NCI-H69 (cell line): Measurements from ENCODE around the gene TTR.

Experiments used
- DNase-seq: peaks from one replicate; lab custom pipeline; 2025; lab: John Stamatoyannopoulos, UW

TTR gene

DNA sequence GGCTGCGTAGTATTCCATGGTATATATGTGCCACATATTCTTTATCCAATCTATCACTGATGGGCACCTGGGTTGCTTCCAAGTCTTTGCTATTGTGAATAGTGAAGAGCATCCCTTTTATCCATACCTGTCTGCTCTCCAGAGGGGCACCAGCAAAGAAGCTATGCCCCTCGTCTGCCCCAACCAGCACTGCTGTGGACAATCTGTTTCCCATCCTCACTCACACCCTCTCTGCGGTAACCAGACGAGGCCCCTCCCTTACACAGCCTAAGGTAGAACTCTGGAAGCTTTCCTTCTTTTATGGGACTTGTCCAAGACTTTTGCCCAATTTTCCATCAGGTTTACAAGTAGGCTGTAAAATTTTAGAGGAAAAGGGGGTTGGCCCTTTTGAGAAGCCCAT, 24.9 kb downstream of the TTR start:
- DNase-seq, result no peak

DNA sequence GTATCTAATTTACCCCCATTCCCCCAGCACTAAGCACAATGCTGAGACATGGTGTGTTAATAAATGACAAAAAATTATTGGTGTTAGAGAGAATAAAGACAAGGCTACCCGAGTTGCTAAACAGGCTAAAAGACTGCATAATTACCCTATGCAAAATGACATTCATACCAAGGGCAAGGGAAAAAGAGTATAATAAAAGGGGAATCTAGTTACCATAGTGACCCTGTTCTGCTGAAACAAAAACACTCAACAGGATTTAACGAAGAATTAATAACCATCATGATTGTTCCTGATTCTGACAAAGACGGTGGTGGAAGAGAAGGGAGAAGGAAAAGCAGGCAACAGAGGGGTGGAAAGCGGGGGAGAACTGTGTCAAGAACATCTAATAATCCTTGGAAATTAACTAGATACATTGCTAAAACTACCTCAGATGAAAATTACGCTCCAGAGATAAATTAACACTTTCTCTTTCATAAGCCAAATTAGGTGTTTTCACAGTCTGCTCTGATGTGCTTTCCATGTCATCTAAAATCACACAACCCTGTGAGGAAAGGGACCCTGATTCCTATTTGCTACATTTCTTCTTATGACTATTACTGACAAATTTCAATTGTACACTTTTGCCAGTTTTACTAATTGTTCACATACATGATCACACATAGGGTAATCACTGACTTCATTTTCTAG, 25.5 kb downstream of the TTR start:
- peak; percentile 29 for DNase-seq

DNA sequence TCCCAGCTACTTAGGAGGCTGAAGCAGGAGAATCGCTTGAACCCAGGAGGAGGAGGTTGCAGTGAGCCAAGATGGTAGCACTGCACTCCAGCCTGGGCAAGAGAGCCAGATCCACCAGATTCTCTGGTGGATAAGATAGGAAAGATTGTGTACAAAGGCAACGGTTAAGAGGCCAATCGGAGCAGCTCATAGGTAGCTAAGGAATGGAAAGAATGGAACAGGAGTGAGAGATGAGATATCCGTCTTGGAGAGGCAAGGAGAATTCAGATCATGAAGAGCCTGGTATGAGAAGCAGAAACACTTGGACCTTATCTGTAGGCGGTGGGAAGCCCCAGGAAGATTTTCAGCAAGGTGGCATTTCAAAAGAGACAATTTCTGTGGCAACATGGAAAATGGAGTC, 27.1 kb downstream of the TTR start:
- no peak for DNase-seq

DNA sequence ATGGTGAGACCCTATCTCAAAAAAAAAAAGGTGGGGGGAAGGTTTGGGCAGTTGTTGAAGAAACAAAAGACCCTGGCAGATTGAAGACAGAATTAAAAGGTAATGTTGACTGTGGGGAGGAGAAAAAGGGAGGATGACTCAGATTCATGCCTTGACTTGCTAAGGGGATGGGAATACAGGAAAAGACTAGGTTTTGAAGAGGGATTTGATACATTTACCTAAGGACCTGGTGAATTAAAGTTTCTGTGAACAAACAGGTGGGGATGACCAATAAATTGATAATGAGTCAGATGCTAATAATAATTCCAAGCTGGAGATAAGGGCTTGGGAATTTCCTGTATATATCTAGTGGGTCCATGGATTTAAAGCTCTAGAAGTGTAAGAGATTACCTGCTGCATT, 27.6 kb downstream of the TTR start:
- peak; percentile 61 for DNase-seq

DNA sequence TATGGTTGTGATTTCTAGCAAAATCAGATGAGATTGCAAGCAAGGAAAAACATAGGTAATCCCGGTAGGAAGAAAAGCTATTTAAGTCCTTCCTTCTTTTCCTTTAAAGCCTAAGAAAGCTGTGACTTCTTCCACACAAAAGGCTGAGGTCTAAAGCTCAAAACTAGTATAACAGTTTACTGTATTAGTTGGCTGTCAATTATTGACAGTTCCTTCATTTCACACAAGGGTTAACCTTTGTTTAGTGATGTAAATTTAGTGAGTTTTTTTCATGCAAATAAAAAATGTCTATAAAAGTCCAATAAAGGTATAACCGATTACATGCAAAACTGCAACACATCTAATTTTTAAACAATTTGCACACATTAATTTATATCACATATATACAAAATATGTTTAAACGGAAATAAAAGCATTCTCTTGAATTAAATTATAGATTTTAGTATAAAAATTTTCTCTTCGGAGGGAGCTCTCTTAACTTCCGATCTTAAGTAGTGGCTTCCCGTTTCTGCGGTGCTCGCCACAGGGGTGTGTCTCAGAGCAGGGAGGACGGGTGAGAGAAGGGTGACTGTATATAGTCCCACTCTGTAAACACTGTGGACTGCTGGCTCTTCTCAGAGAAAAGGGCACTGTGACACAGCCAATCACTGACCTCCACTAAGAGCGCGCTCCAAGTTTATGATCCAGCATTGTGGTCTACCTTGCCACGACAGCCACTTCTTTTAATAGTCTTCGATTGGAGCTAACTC, 33.4 kb downstream of the TTR start:
- DNase-seq, result no peak

DNA sequence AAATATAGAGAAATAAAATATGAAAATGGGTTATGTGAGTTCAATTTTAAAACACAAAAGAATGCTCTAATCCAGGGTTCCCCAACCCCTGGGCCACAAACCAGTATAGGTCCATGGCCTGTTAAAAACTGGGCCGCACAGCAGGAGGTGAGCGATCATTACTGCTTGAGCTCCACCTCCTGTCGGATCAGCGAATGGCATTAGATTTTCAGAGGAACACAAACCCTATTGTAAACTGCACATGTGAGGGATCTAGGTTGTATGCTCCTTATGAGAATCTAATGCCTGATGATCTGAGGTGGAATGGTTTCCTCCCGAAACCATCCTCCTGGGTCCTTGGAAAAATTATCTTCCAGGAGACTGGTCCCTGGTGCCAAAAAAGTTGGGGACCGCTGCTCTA, 34.7 kb downstream of the TTR start:
- DNase-seq, result no peak

DNA sequence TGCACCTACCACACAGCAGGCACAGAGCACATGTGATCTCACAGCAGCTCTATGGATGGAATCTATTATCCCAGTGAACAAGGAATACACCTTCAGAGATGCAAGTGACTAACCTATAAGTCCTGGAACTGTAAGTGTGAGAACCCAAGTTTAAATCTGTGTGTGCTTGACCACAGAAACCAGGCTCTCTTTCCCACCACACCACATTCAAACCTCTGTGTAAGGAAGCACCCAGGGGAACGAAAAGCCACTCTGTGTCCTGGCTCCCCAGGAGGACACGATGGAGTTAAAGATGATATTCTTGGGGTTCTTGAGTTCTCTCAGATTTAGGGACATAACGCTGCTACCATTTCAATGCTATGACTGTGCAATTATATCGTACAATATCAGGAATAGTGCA, 38.9 kb downstream of the TTR start:
- no peak for DNase-seq

DNA sequence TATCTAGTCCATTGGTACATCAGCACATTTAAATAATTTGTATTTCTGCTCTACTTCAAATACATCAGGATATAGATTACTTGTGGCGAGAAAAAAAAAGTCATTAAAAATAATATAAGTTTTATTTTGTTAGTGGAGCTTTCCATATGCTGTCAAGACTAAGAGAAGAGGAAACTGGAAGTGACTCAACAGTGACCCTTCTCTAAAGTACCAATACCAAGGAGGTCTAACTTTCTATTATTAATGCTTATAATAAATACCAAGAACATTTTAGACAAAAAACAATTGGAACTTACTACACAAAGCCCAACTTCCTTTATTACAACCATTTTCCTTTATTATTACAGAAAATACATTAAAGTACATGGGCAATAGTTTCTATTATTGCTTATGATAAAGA, 39.8 kb downstream of the TTR start:
- no peak for DNase-seq

DNA sequence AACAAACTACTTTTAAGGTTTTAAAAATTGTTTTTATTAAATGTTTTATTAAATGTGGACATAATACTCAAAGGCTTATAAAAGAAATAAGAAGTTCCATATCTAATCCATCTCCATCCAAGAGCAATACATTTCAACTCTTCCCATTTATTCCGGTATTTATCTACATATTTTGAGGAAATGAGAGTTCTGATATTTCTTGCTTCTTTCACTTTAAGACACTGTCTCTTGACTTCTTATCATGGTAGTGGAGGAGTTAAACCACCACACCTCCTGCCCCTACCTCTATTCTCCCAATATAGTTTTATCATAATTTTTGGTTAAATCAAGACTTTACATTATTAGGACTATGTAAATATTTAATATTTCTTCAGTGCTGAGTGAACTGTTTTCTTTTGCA, 40.7 kb downstream of the TTR start:
- DNase-seq, result no peak

DNA sequence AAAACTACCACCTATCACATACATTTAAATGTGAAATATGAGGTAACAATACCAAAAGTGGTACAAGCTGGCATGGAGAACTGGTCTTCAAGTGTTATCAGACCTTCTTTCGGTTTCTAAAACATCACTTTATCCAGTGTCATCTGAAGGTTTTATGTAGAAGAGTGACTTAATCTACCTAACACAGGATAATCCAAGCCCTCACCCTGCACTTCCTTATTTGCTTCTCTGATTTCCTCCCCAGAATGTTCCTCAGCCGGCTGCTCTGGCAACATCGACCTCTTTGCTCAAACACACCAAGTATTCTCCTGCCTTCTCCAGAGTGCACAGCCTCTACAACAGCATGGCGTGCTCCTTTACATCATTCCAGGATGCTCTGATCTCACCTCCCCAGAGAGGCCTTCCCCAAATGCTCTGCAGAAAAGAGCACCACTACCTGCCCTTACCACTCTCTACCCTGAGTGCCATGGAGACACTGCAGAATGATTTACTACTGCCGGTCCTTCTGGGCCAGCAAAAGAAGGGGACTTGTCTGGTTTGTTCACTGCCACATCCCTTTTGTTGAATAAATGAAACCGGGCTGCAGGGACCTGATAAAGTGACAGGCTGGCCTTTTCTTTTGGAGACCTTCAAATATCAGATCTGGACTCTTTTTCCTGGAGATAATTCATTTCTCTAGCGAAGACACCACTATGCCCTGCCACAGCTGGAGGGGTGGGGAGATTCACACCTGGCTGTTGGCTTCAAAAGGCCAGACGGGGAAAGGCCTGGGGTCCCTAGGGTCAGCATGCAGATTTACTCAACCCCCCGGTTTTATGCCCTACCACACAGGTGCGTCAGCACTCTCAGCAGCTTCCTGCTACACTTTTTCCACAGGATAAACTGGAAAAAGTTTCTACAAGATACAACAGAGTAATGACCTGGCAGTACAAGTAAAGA, 42.0 kb downstream of the TTR start:
- DNase-seq, result no peak

DNA sequence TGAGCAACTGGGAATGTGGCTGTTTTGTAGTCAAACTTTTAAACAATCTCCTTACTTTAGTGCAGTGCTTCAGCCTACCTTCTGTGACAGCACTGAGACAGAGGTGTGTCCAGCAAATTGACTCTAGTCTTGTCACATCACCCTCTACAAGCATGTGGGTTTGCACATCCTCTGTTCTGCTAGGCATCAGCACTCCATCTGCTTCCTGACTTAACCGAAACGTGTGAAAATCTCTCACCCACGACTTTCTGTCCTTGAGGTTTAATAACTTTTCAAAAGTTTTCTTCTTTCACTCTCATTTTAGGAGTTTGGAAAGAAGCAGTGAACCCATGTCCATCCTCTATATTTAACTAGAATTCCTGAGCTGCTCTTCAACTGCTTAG, 42.6 kb downstream of the TTR start:
- no peak for DNase-seq

DNA sequence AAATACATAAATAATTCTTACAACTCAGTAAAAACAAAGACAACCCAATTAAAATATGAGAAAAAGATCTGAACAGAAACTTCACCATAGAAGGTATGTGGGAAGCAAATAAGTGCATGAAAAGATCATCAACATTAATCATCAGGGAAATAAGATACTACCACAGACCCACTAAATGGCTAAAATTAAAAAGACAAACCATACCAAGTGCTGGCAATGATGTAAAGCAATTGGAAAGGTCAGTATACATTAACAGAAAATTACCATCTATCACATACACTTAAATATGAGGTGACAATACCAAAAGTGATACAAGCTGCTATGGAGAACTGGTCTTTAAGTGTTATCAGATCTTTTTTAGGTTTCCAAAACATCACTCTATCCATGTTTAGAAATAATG, 44.7 kb downstream of the TTR start:
- no peak for DNase-seq

DNA sequence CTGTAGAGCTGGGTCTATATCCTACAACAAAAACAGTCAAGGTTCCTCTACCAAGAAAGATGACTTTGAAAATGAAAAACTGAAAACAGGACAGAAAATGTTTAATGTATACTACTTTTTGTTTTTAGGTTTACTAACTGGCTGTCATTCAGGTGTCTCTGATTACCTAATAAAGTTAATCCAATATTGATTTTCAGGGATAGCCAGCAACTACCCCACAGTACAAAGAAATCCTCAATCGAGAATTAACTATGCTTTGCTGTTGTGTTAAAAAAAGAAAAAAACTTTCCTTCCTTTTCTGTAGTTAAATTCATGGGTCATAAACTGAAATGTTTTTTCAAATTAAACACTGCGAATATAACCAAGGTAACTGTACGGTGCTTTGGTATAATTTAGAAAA, 45.8 kb downstream of the TTR start:
- no peak for DNase-seq

DNA sequence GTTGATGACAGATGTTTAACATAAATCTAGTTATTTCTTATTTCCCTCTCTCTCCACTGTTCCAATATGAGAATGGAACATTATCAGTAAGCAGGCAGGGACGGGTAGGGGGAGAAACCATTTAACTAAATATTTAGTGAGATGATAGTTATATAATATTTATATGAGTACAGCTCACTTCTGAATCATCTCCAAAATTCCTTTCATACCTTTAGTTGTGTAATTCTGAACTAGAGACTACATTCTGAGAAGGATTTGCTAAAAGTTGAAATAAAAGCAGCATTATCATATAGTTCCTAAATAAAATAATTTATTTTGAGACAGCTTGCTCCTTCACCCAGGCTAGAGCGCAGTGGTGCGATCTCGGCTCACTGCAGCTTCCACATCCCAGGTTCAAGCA, 51.3 kb downstream of the TTR start:
- no peak for DNase-seq

DNA sequence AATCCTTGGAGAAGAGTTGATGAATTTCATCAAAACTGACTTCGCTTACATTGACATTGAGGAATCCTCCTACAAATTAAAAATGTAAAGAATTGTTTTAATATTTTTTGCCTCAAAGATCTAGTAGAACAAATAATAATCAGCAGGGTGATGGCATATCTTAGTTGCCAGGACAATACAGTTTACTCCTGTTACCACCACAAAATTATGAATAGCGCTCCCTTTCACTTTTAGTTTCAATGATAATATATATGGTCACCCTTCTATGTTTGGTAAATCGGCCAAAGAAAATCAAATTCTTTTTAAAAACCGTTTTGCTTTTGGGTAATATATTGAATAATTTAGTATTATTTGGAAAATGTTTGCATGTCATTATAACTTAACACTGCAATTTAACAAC, 53.7 kb downstream of the TTR start:
- no peak for DNase-seq

DNA sequence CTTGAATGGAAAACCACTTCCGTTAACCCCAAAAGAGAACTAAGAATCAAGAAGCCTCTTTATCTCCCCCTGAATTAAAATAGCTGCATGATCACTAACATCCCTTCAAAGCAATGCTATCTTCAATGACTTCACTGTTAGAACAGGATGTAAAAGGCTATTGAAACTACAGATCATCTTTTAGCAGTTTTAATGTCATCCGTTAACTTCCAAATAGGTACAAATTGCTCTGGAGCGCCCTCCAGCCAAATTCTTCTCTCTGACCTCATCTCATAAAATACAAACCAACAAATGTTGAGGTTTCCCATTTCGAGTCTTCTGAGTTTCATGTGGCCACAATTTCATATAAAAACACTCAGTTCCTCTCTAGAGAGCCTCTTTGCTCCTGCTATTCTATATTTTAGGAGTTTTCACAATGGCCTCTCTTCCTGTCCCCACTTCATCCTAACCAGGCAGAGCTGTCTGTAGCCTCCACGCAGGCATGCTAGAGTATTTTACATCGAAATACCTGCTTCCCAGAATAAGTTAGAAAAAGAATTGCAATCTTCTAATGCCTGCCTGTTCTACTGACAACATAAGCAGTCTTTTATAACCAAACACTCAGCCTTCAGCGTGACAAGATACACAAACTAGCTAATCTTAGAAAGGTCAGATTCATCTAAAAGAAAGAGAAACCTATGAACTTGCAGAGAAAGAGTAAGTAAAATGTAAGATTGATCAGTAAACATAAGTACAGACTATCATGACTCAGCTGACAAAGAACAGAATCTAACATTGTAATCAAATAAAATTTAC, 54.9 kb downstream of the TTR start:
- peak; percentile 73 for DNase-seq

DNA sequence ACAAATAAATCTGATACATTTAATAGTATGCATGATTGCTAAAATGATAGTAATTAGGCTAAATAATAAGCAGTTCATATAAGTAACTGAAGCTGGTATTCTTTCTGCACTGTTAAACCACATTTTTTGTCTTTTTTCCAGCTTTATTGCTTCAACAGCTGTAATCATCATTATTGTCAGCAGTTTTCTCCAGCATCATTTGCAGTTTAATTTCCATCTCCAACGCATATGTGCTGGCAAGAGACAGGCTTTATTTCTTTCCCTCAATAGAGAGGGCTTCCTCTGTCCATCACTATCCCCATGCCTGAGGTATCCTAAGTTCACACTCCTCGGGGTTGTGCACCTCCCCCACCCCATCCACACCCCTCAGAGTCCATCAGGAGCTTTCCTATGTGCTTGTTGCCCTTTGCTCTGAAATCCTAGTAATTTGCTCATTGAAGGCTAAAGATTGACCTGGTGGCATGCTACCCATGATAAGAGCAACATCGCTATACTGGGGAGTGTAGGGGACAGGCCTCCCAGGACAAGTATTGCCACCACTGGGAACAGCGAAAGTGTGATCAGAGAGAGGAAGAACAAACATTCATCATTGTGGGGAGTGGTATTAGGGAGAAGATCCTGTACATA, 55.6 kb downstream of the TTR start:
- DNase-seq, result peak; percentile 86
